ENCODE data around the gene MAP2K6. TPM values are rescaled to one million over a fixed set of nuclear protein-coding genes. Genes with fewer than 3 reads are reported as not detected.

Gene MAP2K6
- total RNA-seq, 4 donors from 2014 or later, result 12.1 to 20.5 (median 17.2) TPM

GRCh38 chr17:69581061-69581961 is 166.8 kb downstream of the MAP2K6 start:
- Histone ChIP-seq H3K4me1 (no peaks in the 10 kb centered on the region), H3K27me3 (no peaks in the 10 kb centered on the region), H3K4me3 (peak overlapping the region; percentile 5 to 30 (median 12)), H3K27ac (no peak overlapping the region), H3K9me3 (no peaks in the 10 kb centered on the region), H3K36me3 (no peaks in the 10 kb centered on the region)
- DNase-seq, result peak in 2 of 3 donors; percentile 47 to 54
- no peak for TF ChIP-seq POLR2A (IDR thresholded peaks at IDR 0.05)
- no peak for TF ChIP-seq CTCF (IDR thresholded peaks at IDR 0.05)

GRCh38 chr17:69588316-69588715 is 173.8 kb downstream of the MAP2K6 start:
- H3K36me3 ChIP-seq, result no peaks in the 10 kb centered on the region
- H3K4me3 ChIP-seq, result no peak overlapping the region
- H3K27ac ChIP-seq, result no peak overlapping the region
- DNase-seq, result no peak
- no peaks in the 10 kb centered on the region for H3K4me1 ChIP-seq
- H3K27me3 ChIP-seq, result no peaks in the 10 kb centered on the region
- H3K9me3 ChIP-seq, result no peaks in the 10 kb centered on the region
- no peak for TF ChIP-seq CTCF (IDR thresholded peaks at IDR 0.05)
- no peak for TF ChIP-seq POLR2A (IDR thresholded peaks at IDR 0.05)

- Histone ChIP-seq H3K27ac (no peak overlapping the region), H3K4me3 (no peak overlapping the region)
- no peak for DNase-seq
These were observed 174.3 kb downstream of the MAP2K6 start for GRCh38 chr17:69588827-69589239.

GRCh38 chr17:69590671-69591070 is 176.2 kb downstream of the MAP2K6 start:
- Histone ChIP-seq H3K27ac (no peak overlapping the region), H3K36me3 (no peaks in the 10 kb centered on the region), H3K4me1 (no peaks in the 10 kb centered on the region), H3K27me3 (no peaks in the 10 kb centered on the region), H3K4me3 (no peak overlapping the region), H3K9me3 (no peaks in the 10 kb centered on the region)
- TF ChIP-seq CTCF (IDR thresholded peaks at IDR 0.05) (no peak), POLR2A (IDR thresholded peaks at IDR 0.05) (no peak)
- DNase-seq, result no peak

More at GRCh38 chr17:69588827-69589239, 174.3 kb downstream of the MAP2K6 start:
- H3K27me3 ChIP-seq, result no peaks in the 10 kb centered on the region
- no peak for TF ChIP-seq POLR2A (IDR thresholded peaks at IDR 0.05)
- no peak for TF ChIP-seq CTCF (IDR thresholded peaks at IDR 0.05)
- no peaks in the 10 kb centered on the region for H3K9me3 ChIP-seq
- H3K4me1 ChIP-seq, result no peaks in the 10 kb centered on the region
- no peaks in the 10 kb centered on the region for H3K36me3 ChIP-seq

- TF ChIP-seq POLR2A (IDR thresholded peaks at IDR 0.05) (no peak), CTCF (IDR thresholded peaks at IDR 0.05) (no peak)
- H3K4me3 ChIP-seq, result no peak overlapping the region
- H3K36me3 ChIP-seq, result no peaks in the 10 kb centered on the region
- H3K27me3 ChIP-seq, result no peaks in the 10 kb centered on the region
- no peaks in the 10 kb centered on the region for H3K9me3 ChIP-seq
- no peak for DNase-seq
- no peaks in the 10 kb centered on the region for H3K4me1 ChIP-seq
- no peak overlapping the region for H3K27ac ChIP-seq
These were observed 178.3 kb downstream of the MAP2K6 start for GRCh38 chr17:69592692-69593350.

Data from Peyer's patch (tissue), 4 donors.